GM13976 (cell line): Measurements from ENCODE around the gene CERS6.

ENCODE experiments used
- DNase-seq: peaks from one replicate; pipeline ENCODE4 v3.0.0; 2012; ENCODE audit warnings: low spot score
- in situ Hi-C: fragments of 300-500 bp; cut with MboI; formaldehyde crosslinking; loops from one replicate; pipeline ENCODE4 v1.12.0; 2022; ENCODE audit warnings: low sequenced_read_pairs, mixed read lengths, inconsistent platforms; ENCODE audit not compliant: unreplicated experiment
- TF ChIP-seq, protein P1 (sequence below): IDR thresholded peaks from 2 replicates; pipeline ENCODE4 v1.5.1; 2012; ENCODE audit warnings: borderline replicate concordance, mild to moderate bottlenecking; ENCODE audit not compliant: insufficient read depth; ENCODE audit errors: extremely low read depth, missing control alignments, control extremely low read depth

The CERS6 gene

DNA sequence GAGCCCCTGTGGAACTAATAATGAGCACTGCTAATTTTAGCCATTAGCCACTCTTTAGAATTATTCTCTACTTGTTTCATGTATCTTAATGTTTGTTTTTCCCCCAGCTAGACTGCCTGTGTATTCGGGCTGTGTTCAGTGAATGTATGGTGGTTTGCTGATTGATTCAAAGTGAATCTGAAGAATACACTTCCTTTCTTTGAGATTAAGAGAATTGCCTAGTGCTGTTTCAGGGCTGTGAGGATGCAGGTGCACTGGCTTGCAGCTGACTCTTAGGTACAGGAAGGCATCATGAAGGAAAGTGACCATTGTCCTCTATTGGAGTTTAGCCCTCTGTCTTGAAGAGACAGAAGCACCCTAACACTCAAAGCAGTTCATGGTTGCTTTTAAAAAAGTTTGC lies 138.7 kb downstream of the CERS6 start:
- TF ChIP-seq, protein P1, sequence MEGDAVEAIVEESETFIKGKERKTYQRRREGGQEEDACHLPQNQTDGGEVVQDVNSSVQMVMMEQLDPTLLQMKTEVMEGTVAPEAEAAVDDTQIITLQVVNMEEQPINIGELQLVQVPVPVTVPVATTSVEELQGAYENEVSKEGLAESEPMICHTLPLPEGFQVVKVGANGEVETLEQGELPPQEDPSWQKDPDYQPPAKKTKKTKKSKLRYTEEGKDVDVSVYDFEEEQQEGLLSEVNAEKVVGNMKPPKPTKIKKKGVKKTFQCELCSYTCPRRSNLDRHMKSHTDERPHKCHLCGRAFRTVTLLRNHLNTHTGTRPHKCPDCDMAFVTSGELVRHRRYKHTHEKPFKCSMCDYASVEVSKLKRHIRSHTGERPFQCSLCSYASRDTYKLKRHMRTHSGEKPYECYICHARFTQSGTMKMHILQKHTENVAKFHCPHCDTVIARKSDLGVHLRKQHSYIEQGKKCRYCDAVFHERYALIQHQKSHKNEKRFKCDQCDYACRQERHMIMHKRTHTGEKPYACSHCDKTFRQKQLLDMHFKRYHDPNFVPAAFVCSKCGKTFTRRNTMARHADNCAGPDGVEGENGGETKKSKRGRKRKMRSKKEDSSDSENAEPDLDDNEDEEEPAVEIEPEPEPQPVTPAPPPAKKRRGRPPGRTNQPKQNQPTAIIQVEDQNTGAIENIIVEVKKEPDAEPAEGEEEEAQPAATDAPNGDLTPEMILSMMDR: no peak
- in situ Hi-C loops: no loop called here
- DNase-seq: peak; percentile 40

DNA sequence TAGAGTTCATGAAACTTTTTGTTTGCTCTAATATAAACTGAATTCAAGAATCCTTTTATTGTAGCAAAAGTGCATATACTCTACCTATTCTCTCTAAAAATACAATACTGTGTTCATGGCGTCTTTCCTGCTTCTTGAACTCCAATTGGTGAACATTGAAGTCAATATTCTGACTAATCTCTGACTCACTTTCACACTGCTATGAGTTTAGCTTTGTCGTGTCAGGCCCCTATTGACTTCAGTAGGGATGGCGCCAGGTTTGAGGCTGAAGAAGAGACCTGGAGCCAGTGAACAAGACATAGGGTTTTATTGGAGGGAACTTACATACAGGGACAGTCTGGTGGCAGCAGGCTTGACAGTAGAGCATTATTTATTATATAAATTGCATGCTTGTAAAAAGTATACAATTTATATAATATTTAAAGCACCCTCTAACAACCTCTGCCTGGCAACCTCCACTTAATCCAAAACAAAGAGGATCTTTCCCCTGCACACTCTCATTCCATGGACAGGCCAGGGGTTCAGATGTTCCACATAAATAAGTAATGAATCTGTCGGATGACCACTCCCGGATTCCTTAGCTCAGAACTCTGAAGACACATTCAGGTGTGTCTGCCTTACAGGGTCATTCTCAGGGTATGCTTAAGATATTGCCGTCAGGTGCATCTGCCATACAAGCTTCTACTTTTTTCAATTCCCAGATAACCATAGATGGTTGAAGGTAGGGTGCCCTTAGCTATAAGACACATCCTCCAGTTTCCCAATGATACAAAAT lies 141.0 kb downstream of the CERS6 start:
- TF ChIP-seq, protein P1: no peak
- DNase-seq: no peak
- in situ Hi-C loops: no loop called here

DNA sequence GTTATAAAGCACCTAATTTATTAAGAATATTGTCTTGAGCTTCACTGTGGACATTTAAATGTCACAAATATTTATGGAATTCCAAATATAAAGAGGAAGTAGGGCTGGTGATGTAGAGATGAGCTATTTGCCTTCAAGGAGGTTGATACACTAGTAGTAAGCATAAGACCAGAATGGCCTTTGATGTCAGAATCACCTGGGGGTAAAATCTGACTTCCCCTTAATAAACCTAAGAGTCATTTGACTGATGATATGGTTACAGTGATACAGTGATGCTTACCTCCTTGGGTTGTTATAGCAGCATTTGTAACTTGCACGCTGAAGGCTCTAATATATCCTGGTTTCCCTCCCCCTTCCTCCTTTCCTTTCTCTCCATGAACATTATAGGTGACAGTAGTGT lies 143.7 kb downstream of the CERS6 start:
- in situ Hi-C loops: no loop called here
- TF ChIP-seq, protein P1: no peak
- no peak for DNase-seq

DNA sequence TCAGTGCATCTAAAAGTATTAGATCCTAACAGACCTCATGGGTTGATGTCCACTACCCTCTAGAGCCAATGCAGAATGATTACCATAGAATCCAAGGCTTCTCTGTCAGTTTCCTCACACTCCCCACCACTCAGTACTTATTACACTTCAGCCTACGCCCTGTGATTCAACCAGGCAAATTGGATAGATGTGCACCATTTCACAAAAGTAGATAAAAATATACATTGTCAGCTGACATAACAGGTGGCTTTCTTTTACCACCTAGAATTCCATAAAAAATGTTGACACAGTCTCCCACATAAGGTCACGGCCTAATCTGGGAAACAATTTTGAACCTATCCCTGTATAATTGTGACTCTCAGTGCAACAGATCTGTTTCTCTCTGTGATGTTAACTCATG lies 144.9 kb downstream of the CERS6 start:
- in situ Hi-C loops: no loop called here
- DNase-seq: no peak
- TF ChIP-seq, protein P1: no peak

DNA sequence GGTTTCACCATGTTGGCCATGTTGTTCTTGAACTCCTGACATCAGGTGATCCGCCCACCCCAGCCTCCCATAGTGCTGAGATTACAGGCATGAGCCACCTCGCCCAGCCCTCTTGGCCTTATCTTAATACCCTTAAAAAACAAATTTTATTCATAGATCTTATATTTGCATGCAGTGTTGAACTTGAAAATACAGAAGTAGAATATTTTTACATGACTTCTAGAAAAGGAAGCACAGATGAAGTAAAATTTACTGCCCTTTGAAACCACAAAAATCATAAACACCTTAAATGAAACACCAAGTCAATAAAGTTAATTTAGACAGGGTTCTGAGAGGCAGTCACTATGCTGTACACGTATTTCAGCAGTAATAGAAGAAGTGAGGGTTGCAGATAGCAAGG lies 145.7 kb downstream of the CERS6 start:
- DNase-seq: no peak
- TF ChIP-seq, protein P1: no peak
- in situ Hi-C loops: no loop called here

DNA sequence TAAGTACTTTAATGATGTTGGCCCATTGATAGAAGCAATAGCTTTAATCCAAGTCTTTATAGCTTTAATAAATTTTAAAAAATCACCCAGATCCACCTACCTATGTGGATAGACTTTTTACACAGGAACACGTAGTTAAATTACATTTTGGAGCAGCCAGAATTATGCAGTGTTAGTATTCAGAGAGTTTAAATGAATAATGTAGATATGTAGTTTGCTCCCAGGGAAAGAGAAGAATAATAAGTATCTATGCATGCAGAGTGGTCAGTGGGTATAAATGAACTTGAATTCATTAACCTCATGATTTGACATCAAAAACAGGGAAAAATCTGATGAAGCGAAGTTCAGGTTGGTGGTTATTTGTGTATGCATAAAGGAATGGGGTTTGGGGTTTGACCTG lies 146.3 kb downstream of the CERS6 start:
- in situ Hi-C loops: no loop called here
- no peak for DNase-seq
- TF ChIP-seq, protein P1: no peak
